Measurements from ENCODE around the gene MCMBP. TPM values are rescaled to one million over a fixed set of nuclear protein-coding genes. Genes with fewer than 3 reads are reported as not detected.

MCMBP gene
- total RNA-seq, 2 experiments from 2014 or later: 53.8 to 77.5 TPM

DNA sequence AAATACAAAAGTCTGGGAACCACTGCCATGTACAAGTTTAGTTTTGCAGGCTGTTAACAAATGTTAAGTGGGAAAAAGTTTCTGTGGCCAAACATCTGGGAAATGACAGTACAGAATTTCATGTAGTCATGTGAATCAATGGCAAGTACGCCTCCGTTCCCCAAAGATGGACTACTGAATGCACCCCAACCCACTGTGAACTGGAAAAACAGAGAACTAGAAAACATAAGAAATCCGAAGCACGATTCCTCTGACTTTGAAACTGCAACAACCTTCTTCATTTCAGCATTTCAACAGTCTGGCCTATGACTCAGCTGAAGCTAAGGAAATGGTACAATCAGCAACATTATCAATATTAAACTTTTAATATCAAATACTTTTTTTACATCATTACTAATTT lies 41.8 kb downstream of the MCMBP start:
- POLR2A ChIA-PET: no interaction called here
- no TSS peak for BruUV-seq (replicated peaks)
- Histone ChIP-seq H3K4me3 (ENCODE audit: low read depth, low read length, poor library complexity, severe bottlenecking) (no peak overlapping the region), H3K4me1 (ENCODE audit: insufficient read depth, low read length, poor library complexity, severe bottlenecking) (no peaks in the 10 kb centered on the region), H3K9me3 (ENCODE audit: low read length) (no peaks in the 10 kb centered on the region), H4K20me1 (ENCODE audit: insufficient read depth, low read length) (no peaks in the 10 kb centered on the region), H3K4me2 (ENCODE audit: low read length) (no peak overlapping the region), H3K27ac (ENCODE audit: low read depth, low read length, poor library complexity, severe bottlenecking) (no peak overlapping the region), H3K79me2 (ENCODE audit: insufficient read depth, low read depth, low read length) (no peaks in the 10 kb centered on the region), H2AFZ (ENCODE audit: low read length) (no peak overlapping the region), H3K36me3 (ENCODE audit: insufficient read depth, low read length) (peaks cover 98% of the 10 kb centered on the region), H3K9me2 (ENCODE audit: insufficient read depth, low read length) (no peaks in the 10 kb centered on the region)
- CTCF ChIA-PET (ENCODE audit: unreplicated experiment): no interaction called here
- DNase-seq (ENCODE audit: low spot score): no peak
- intact Hi-C loops (cut with micrococcal nuclease; ENCODE audit: unreplicated experiment): no loop called here
- no peak for TF ChIP-seq EZH2phosphoT487 (IDR thresholded peaks at IDR 0.05; ENCODE audit: borderline replicate concordance, low read depth, low read length)
- TF ChIP-seq, protein P1, sequence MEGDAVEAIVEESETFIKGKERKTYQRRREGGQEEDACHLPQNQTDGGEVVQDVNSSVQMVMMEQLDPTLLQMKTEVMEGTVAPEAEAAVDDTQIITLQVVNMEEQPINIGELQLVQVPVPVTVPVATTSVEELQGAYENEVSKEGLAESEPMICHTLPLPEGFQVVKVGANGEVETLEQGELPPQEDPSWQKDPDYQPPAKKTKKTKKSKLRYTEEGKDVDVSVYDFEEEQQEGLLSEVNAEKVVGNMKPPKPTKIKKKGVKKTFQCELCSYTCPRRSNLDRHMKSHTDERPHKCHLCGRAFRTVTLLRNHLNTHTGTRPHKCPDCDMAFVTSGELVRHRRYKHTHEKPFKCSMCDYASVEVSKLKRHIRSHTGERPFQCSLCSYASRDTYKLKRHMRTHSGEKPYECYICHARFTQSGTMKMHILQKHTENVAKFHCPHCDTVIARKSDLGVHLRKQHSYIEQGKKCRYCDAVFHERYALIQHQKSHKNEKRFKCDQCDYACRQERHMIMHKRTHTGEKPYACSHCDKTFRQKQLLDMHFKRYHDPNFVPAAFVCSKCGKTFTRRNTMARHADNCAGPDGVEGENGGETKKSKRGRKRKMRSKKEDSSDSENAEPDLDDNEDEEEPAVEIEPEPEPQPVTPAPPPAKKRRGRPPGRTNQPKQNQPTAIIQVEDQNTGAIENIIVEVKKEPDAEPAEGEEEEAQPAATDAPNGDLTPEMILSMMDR (conservative IDR thresholded peaks at IDR 0.05; ENCODE audit: low read length): no peak

DNA sequence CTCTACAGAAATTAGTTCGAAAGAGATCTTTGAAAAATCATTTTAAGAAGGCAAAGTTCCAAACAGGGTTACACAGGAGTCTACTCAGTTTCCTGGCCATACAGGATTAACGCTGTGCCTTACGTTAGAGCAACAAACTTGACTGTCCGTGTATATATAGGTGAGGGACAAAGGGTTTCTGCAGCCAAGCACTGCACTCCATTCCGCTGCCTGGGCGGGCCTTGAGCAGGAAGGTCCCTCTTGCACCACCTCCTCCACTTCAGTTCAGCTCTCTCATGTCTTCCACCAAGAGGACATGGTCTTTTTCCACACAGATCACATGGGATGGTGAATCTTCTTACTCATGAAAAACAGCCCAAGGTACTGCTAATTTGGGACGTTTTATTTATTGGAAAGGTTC lies 43.2 kb downstream of the MCMBP start:
- no peak overlapping the region for H2AFZ ChIP-seq (ENCODE audit: low read length)
- H3K4me3 ChIP-seq (ENCODE audit: low read depth, low read length, poor library complexity, severe bottlenecking): no peak overlapping the region
- no peaks in the 10 kb centered on the region for H3K9me3 ChIP-seq (ENCODE audit: low read length)
- no peaks in the 10 kb centered on the region for H4K20me1 ChIP-seq (ENCODE audit: insufficient read depth, low read length)
- TF ChIP-seq EZH2phosphoT487 (IDR thresholded peaks at IDR 0.05; ENCODE audit: borderline replicate concordance, low read depth, low read length): no peak
- TF ChIP-seq, protein P1 (conservative IDR thresholded peaks at IDR 0.05; ENCODE audit: low read length): no peak
- DNase-seq (ENCODE audit: low spot score): no peak
- no peak overlapping the region for H3K4me2 ChIP-seq (ENCODE audit: low read length)
- no peaks in the 10 kb centered on the region for H3K4me1 ChIP-seq (ENCODE audit: insufficient read depth, low read length, poor library complexity, severe bottlenecking)
- H3K79me2 ChIP-seq (ENCODE audit: insufficient read depth, low read depth, low read length): no peaks in the 10 kb centered on the region
- H3K36me3 ChIP-seq (ENCODE audit: insufficient read depth, low read length): peaks cover 85% of the 10 kb centered on the region
- no peaks in the 10 kb centered on the region for H3K9me2 ChIP-seq (ENCODE audit: insufficient read depth, low read length)
- no peak overlapping the region for H3K27ac ChIP-seq (ENCODE audit: low read depth, low read length, poor library complexity, severe bottlenecking)
- ChIA-PET CTCF (ENCODE audit: unreplicated experiment) (no interaction called here), POLR2A (no interaction called here)
- no TSS peak for BruUV-seq (replicated peaks)
- intact Hi-C loops (cut with micrococcal nuclease; ENCODE audit: unreplicated experiment): no loop called here

DNA sequence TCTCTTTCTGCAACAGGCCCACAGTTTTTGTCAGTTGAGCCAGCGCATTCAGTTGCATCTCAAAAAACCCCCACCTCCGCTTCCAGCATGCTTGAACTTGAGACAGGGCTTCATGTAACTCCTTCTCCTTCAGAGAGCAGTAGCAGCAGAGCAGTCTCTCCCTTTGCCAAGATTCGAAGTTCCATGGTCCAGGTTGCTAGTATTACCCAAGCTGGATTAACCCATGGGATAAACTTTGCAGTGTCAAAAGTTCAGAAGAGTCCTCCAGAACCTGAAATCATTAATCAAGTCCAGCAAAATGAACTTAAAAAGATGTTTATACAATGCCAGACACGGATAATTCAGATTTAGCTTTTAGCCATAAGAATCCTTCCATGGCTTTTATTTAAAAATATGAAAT lies 45.2 kb downstream of the MCMBP start:
- Histone ChIP-seq H3K9me2 (ENCODE audit: insufficient read depth, low read length) (no peaks in the 10 kb centered on the region), H3K4me2 (ENCODE audit: low read length) (no peak overlapping the region), H3K36me3 (ENCODE audit: insufficient read depth, low read length) (peaks cover 65% of the 10 kb centered on the region), H3K79me2 (ENCODE audit: insufficient read depth, low read depth, low read length) (no peaks in the 10 kb centered on the region), H4K20me1 (ENCODE audit: insufficient read depth, low read length) (no peaks in the 10 kb centered on the region), H3K4me1 (ENCODE audit: insufficient read depth, low read length, poor library complexity, severe bottlenecking) (no peaks in the 10 kb centered on the region), H2AFZ (ENCODE audit: low read length) (no peak overlapping the region), H3K27ac (ENCODE audit: low read depth, low read length, poor library complexity, severe bottlenecking) (no peak overlapping the region), H3K9me3 (ENCODE audit: low read length) (no peaks in the 10 kb centered on the region), H3K4me3 (ENCODE audit: low read depth, low read length, poor library complexity, severe bottlenecking) (no peak overlapping the region)
- DNase-seq (ENCODE audit: low spot score): no peak
- intact Hi-C loops (cut with micrococcal nuclease; ENCODE audit: unreplicated experiment): no loop called here
- BruUV-seq (replicated peaks): no TSS peak
- no peak for TF ChIP-seq EZH2phosphoT487 (IDR thresholded peaks at IDR 0.05; ENCODE audit: borderline replicate concordance, low read depth, low read length)
- TF ChIP-seq, protein P1 (conservative IDR thresholded peaks at IDR 0.05; ENCODE audit: low read length): no peak
- CTCF ChIA-PET (ENCODE audit: unreplicated experiment): no interaction called here
- POLR2A ChIA-PET: interaction anchor here (1.3 kb wide), 1 partner anchor 13 kb away, joined by 5 read pairs; no protein-coding TSS in a partner anchor
